ENCODE results near the gene ZNF501. TPM values are rescaled to one million over a fixed set of nuclear protein-coding genes. Genes with fewer than 3 reads are reported as not detected.

The ZNF501 gene
- total RNA-seq, 1 donor from 2014 or later = 1.1 TPM

Other genes starting within 250 kb of the ZNF501 start
- 0.76 TPM for gene ZKSCAN7, start 174.4 kb upstream of the ZNF501 start, total RNA-seq
- 0.16 TPM for gene ZNF660, start 144.7 kb upstream of the ZNF501 start, total RNA-seq
- gene ZNF197, start 104.6 kb upstream of the ZNF501 start, total RNA-seq = 7.0 TPM
- 6.5 TPM for gene ZNF35, start 80.9 kb upstream of the ZNF501 start, total RNA-seq
- 1.7 TPM for gene ZNF502, start 17.0 kb upstream of the ZNF501 start, total RNA-seq
- gene KIAA1143, start 32.0 kb downstream of the ZNF501 start, total RNA-seq = 10.6 TPM
- 7.3 TPM for gene KIF15, start 32.2 kb downstream of the ZNF501 start, total RNA-seq
- gene TMEM42, start 132.3 kb downstream of the ZNF501 start, total RNA-seq = 10.1 TPM
- not detected for gene TGM4, start 145.0 kb downstream of the ZNF501 start, total RNA-seq
- 72.3 TPM for gene ZDHHC3, start 246.5 kb downstream of the ZNF501 start, total RNA-seq
- gene EXOSC7, start 246.6 kb downstream of the ZNF501 start, total RNA-seq = 32.5 TPM